Suprapubic skin (tissue), 4 donors: ENCODE data around the gene EBF4. TPM values are rescaled to one million over a fixed set of nuclear protein-coding genes. Genes with fewer than 3 reads are reported as not detected.

Source experiments
- DNase-seq, 2 donors: peaks; one replicate each; pipeline ENCODE4 v3.0.0-alpha.2; 2019; ENCODE audit warnings: low spot score in 2 of 2
- H3K27ac ChIP-seq: fragments of 200-600 bp; sonication (generic); one replicate; pipeline ENCODE4 v1.5.1; 2019
- H3K27me3 ChIP-seq: fragments of 200-600 bp; sonication (generic); one replicate; pipeline ENCODE4 v1.5.1; 2019
- H3K36me3 ChIP-seq: fragments of 200-600 bp; sonication (generic); one replicate; pipeline ENCODE4 v1.5.1; 2019
- H3K4me1 ChIP-seq: fragments of 200-600 bp; sonication (generic); one replicate; pipeline ENCODE4 v1.5.1; 2019
- H3K4me3 ChIP-seq: fragments of 200-600 bp; sonication (generic); one replicate; pipeline ENCODE4 v1.5.1; 2019; ENCODE audit warnings: mild to moderate bottlenecking
- H3K9me3 ChIP-seq: fragments of 200-600 bp; sonication (generic); one replicate; pipeline ENCODE4 v1.5.1; 2019
- EP300 ChIP-seq: sonication (generic); formaldehyde crosslinking; IDR thresholded peaks from one replicate; pipeline ENCODE4 v1.6.1; 2017; ENCODE audit warnings: antibody characterized with exemption
- POLR2A ChIP-seq, 2 donors: fragments of 450-650 bp; IDR thresholded peaks; one replicate each; pipeline ENCODE4 v1.6.1; 2017; ENCODE audit warnings: antibody characterized with exemption in 2 of 2, mild to moderate bottlenecking in 2 of 2, moderate library complexity in 2 of 2
- POLR2AphosphoS5 ChIP-seq, 3 donors: sonication (generic); formaldehyde crosslinking; IDR thresholded peaks; one replicate each; pipeline ENCODE4 v1.6.1; 2017; ENCODE audit warnings: antibody characterized with exemption in 3 of 3
- WGBS: methylation state at CpG from one replicate; pipeline ENCODE4 v1.1.5; 2018; 5-methylcytosine and 5-hydroxymethylcytosine counted together
- total RNA-seq, 4 donors: library from RNA; depleted of rRNA; stranded (reverse); fragments of >200 nt; gene quantifications; one replicate each; pipeline ENCODE4 v1.1.0, GENCODE V29; 2016
- TF ChIP-seq, protein P1 (sequence below), 2 donors: fragments of 200-600 bp in 1 of 2; fragments of 450-650 bp in 1 of 2; sonication (generic) in 1 of 2; IDR thresholded peaks; one replicate each; pipeline ENCODE4 v1.5.1; 2016 to 2019; ENCODE audit warnings: antibody characterized with exemption in 2 of 2, mild to moderate bottlenecking in 1 of 2, moderate library complexity in 1 of 2

The EBF4 gene
- total RNA-seq, 4 donors from 2014 or later = 5.9 to 12.6 (median 6.3) TPM

DNA sequence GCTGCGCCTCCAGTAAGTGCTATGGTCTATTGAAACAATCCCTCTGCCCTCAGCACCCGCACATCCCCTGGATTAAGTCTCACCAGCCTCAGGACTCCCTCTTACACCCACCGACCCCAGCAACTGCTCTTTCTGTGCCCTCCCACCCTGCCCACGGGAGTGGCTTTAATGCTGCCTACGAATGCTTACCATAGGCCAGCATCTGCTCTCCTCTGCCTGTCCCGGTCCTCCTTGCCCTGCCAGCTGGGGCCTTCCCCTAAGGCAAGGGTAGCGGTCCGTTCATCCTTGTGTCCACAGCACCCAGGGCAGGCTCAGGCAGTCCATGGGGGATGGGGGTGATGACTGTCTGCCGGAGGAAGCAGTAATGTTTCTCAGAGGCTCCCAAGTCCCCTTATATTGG lies 4.1 kb downstream of the EBF4 start:
- H3K27ac ChIP-seq = no peak overlapping the region
- no peak for TF ChIP-seq EP300
- TF ChIP-seq POLR2AphosphoS5 (IDR thresholded peaks at IDR 0.05) = no peak
- TF ChIP-seq, protein P1, sequence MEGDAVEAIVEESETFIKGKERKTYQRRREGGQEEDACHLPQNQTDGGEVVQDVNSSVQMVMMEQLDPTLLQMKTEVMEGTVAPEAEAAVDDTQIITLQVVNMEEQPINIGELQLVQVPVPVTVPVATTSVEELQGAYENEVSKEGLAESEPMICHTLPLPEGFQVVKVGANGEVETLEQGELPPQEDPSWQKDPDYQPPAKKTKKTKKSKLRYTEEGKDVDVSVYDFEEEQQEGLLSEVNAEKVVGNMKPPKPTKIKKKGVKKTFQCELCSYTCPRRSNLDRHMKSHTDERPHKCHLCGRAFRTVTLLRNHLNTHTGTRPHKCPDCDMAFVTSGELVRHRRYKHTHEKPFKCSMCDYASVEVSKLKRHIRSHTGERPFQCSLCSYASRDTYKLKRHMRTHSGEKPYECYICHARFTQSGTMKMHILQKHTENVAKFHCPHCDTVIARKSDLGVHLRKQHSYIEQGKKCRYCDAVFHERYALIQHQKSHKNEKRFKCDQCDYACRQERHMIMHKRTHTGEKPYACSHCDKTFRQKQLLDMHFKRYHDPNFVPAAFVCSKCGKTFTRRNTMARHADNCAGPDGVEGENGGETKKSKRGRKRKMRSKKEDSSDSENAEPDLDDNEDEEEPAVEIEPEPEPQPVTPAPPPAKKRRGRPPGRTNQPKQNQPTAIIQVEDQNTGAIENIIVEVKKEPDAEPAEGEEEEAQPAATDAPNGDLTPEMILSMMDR (IDR thresholded peaks at IDR 0.05) = no peak
- TF ChIP-seq POLR2A (IDR thresholded peaks at IDR 0.05) = no peak
- peak; percentile 47 to 76 for DNase-seq
- H3K9me3 ChIP-seq = no peaks in the 10 kb centered on the region
- H3K4me1 ChIP-seq = peaks cover 14% of the 10 kb centered on the region
- no peaks in the 10 kb centered on the region for H3K36me3 ChIP-seq
- H3K27me3 ChIP-seq = peaks cover 31% of the 10 kb centered on the region
- WGBS = 89% methylated on average over 7 of the region's 9 CpGs
- H3K4me3 ChIP-seq = no peak overlapping the region

DNA sequence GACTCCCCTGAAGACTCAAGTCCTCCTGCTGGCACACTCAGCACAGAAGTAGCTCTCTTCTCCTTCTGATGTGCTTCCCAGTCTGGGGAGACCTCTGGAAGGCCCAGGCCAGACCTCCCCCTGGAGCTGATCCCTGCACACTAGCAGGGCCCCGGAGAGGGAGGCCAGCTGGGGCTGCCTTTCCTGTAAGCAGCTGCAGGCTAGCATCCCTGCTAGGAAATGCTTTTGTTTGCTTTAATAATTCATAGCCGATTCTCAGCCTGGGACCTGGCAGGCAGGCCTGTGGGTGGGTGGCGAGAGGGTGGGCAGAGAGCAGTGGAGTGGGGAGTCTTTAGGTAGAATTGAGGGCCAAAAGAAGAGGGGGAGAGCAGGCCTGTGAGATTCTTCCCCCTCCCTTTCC lies 5.2 kb downstream of the EBF4 start:
- WGBS = 77% methylated on average over 2 of the region's 3 CpGs
- Histone ChIP-seq H3K36me3 (no peaks in the 10 kb centered on the region), H3K4me3 (no peak overlapping the region), H3K27ac (no peak overlapping the region), H3K4me1 (peaks cover 9% of the 10 kb centered on the region), H3K9me3 (no peaks in the 10 kb centered on the region), H3K27me3 (peaks cover 29% of the 10 kb centered on the region)
- no peak for TF ChIP-seq POLR2AphosphoS5 (IDR thresholded peaks at IDR 0.05)
- no peak for TF ChIP-seq EP300
- TF ChIP-seq, protein P1 (IDR thresholded peaks at IDR 0.05) = no peak
- no peak for TF ChIP-seq POLR2A (IDR thresholded peaks at IDR 0.05)
- DNase-seq = peak in 1 of 2 donors; percentile 70

DNA sequence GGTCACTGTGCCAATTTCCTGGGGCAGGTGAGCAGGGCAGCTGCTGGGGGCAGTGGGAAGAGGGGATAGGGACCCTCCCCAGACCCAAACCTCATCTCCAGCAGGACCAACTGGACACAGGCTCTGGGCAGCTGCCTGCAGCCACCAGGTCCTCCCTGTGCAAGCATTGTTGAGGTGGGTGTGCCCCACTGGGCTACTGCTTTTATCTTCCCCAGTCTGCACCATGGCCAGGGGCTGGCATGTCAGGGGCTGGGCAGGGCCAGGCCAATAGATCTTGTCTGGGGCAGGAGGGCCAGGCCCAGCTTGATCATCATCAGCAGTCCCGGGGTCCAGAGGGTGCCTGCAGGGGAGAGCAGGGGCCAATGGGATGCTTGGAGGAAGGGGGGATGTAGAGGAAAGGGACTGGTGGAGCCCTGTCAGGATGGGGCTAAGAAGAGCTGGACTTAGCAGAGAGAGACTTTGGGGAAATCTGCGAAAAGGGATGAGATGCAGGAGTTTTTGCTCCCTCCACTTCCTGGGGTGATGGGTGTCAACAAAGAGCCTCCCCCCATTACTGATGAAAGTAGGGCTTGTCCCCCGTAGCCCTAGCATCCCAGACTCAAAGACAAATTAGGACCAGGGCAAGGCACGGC lies 5.7 kb downstream of the EBF4 start:
- TF ChIP-seq POLR2AphosphoS5 (IDR thresholded peaks at IDR 0.05) (no peak), EP300 (no peak), POLR2A (IDR thresholded peaks at IDR 0.05) (no peak)
- TF ChIP-seq, protein P1 (IDR thresholded peaks at IDR 0.05) = no peak
- H3K27ac ChIP-seq = no peak overlapping the region
- peaks cover 28% of the 10 kb centered on the region for H3K27me3 ChIP-seq
- no peak overlapping the region for H3K4me3 ChIP-seq
- H3K36me3 ChIP-seq = no peaks in the 10 kb centered on the region
- no peaks in the 10 kb centered on the region for H3K9me3 ChIP-seq
- H3K4me1 ChIP-seq = peaks cover 7% of the 10 kb centered on the region
- 90% methylated on average over 4 of the region's 4 CpGs for WGBS
- peak; percentile 44 to 73 for DNase-seq

DNA sequence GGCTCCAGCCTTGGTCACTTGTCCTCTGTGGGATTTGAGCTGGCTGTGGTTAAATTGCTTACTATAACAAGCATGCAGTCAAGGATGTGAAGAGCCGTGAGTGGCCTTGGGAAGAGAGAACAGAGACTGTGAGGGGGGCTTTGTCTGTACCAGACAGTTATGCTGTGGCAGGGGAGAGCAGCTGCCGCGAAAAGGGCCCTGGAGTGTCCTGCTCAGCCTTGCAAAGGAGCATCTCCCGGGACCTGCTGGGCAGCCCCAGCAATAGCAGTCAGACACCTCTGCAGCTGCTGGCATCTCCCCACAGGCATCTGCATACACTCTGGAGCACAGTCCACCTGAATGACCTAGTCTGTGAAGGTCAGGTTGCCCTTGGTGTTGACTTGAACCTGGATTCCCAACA lies 6.3 kb downstream of the EBF4 start:
- H3K27ac ChIP-seq = no peak overlapping the region
- TF ChIP-seq POLR2AphosphoS5 (IDR thresholded peaks at IDR 0.05) (no peak), EP300 (no peak), POLR2A (IDR thresholded peaks at IDR 0.05) (no peak)
- TF ChIP-seq, protein P1 (IDR thresholded peaks at IDR 0.05) = no peak
- H3K9me3 ChIP-seq = no peaks in the 10 kb centered on the region
- no peaks in the 10 kb centered on the region for H3K36me3 ChIP-seq
- peak; percentile 42 to 48 for DNase-seq
- WGBS = 87% methylated on average over 4 of the region's 4 CpGs
- H3K4me1 ChIP-seq = peaks cover under 1% of the 10 kb centered on the region
- H3K27me3 ChIP-seq = peaks cover 22% of the 10 kb centered on the region
- no peak overlapping the region for H3K4me3 ChIP-seq

DNA sequence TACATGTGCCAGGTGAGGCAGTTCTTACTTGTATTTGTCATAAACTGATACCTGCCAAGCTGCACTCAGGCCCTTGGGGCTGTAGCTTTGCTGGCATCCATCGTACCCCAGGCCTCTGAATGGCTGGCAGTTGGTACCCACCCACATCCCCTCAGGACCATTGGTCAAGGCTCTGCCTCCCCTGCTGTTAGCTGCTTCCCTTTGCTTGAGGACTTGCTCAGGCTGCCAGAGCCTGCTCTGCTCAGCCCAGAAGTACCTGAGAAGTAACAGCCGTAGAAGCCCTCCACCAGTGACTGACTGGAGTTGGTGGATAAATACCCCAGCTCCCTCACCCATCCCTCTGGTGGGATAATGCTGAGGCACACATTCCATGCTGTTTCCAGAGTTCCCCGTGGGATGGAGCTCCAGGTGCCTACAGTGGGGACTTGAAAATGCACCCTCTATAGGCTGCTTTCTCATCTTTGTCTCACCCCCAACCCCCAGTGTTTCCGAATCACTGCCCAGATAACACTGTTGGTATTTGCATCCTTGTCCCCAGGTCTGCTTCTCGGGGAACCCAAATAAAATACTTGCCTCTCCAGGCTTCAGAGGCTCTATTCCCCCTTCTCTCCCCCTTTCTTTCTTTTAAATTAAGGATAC lies 7.3 kb downstream of the EBF4 start:
- peak in 1 of 2 donors; percentile 18 for DNase-seq
- TF ChIP-seq EP300 (no peak), POLR2AphosphoS5 (IDR thresholded peaks at IDR 0.05) (no peak), POLR2A (IDR thresholded peaks at IDR 0.05) (no peak)
- TF ChIP-seq, protein P1 (IDR thresholded peaks at IDR 0.05) = no peak
- WGBS = 76% methylated on average over 4 of the region's 5 CpGs
- no peaks in the 10 kb centered on the region for H3K4me1 ChIP-seq
- H3K9me3 ChIP-seq = no peaks in the 10 kb centered on the region
- H3K27ac ChIP-seq = no peak overlapping the region
- H3K27me3 ChIP-seq = peaks cover 12% of the 10 kb centered on the region
- no peaks in the 10 kb centered on the region for H3K36me3 ChIP-seq
- no peak overlapping the region for H3K4me3 ChIP-seq
